GM23338 (cell line): Measurements from ENCODE around the gene MYO5B. TPM values are rescaled to one million over a fixed set of nuclear protein-coding genes. Genes with fewer than 3 reads are reported as not detected.
A peak's percentile ranks its signal among the peaks of the same experiment; 100 is the strongest.

Experiments used
- ATAC-seq: fragments of 200-7000 bp; cut with Tn5 transposase; 3 replicates; pipeline ENCODE4 v1.9.1; 2020
- DNase-seq: peaks from one replicate; pipeline ENCODE4 v3.0.0-alpha.2; 2015; ENCODE audit warnings: low spot score
- H2AFZ ChIP-seq: fragments of 200-600 bp; sonication (generic); 2 replicates; pipeline ENCODE4 v1.8.0; 2016; ENCODE audit warnings: antibody characterized with exemption, mild to moderate bottlenecking, moderate library complexity
- H3F3A ChIP-seq: fragments of 200-600 bp; sonication (generic); replicated peaks from 2 replicates; pipeline ENCODE4 v1.8.0; 2017; ENCODE audit warnings: antibody characterized with exemption, mixed run types, low read depth
- H3K27ac ChIP-seq: fragments of 200-600 bp; sonication (generic); 2 replicates; pipeline ENCODE4 v1.6.1; 2016; ENCODE audit warnings: low read depth
- H3K27me3 ChIP-seq: fragments of 200-600 bp; sonication (generic); 2 replicates; pipeline ENCODE4 v1.8.0; 2016; ENCODE audit warnings: mild to moderate bottlenecking, mixed run types, moderate library complexity; ENCODE audit not compliant: insufficient read depth
- H3K36me3 ChIP-seq: fragments of 200-600 bp; sonication (generic); 2 replicates; pipeline ENCODE4 v1.8.0; 2016; ENCODE audit warnings: mild to moderate bottlenecking; ENCODE audit not compliant: insufficient read depth
- H3K4me1 ChIP-seq: fragments of 200-600 bp; sonication (generic); 2 replicates; pipeline ENCODE4 v1.8.0; 2016; ENCODE audit warnings: mild to moderate bottlenecking, moderate library complexity; ENCODE audit not compliant: insufficient read depth
- H3K4me2 ChIP-seq: fragments of 200-600 bp; sonication (generic); 2 replicates; pipeline ENCODE4 v1.7.1; 2017; ENCODE audit warnings: mixed run types
- H3K4me3 ChIP-seq: fragments of 200-600 bp; sonication (generic); 2 replicates; pipeline ENCODE4 v1.6.1; 2016; ENCODE audit warnings: mixed run types
- H3K79me2 ChIP-seq: fragments of 200-600 bp; sonication (generic); replicated peaks from 2 replicates; pipeline ENCODE4 v1.8.0; 2017; ENCODE audit warnings: mild to moderate bottlenecking; ENCODE audit not compliant: insufficient read depth
- H3K9me2 ChIP-seq: fragments of 200-600 bp; sonication (generic); 2 replicates; pipeline ENCODE4 v1.8.0; 2017; ENCODE audit not compliant: insufficient read depth
- H4K20me1 ChIP-seq: fragments of 200-600 bp; sonication (generic); replicated peaks from 2 replicates; pipeline ENCODE4 v1.8.0; 2017; ENCODE audit warnings: mild to moderate bottlenecking; ENCODE audit not compliant: insufficient read depth
- H3K27ac Mint-ChIP-seq: 2 replicates; pipeline ENCODE4 v1.8.0; 2020; ENCODE audit warnings: inconsistent platforms, mild to moderate bottlenecking, moderate library complexity, mixed read lengths
- H3K27me3 Mint-ChIP-seq: 3 replicates; pipeline ENCODE4 v1.8.0; 2022; ENCODE audit warnings: low read depth, mild to moderate bottlenecking, moderate library complexity, mixed read lengths, inconsistent platforms; ENCODE audit not compliant: insufficient read depth, poor library complexity
- H3K36me3 Mint-ChIP-seq: 3 replicates; pipeline ENCODE4 v1.8.0; 2021; ENCODE audit warnings: low read depth, mild to moderate bottlenecking, inconsistent platforms, moderate library complexity, mixed read lengths
- H3K4me1 Mint-ChIP-seq: 3 replicates; pipeline ENCODE4 v1.8.0; 2020; ENCODE audit warnings: mild to moderate bottlenecking, inconsistent platforms, mixed read lengths
- H3K4me3 Mint-ChIP-seq: 3 replicates; pipeline ENCODE4 v1.8.0; 2021; ENCODE audit warnings: moderate library complexity, mild to moderate bottlenecking, inconsistent platforms, mixed read lengths
- H3K9me3 Mint-ChIP-seq: 3 replicates; pipeline ENCODE4 v1.8.0; 2020; ENCODE audit warnings: moderate library complexity, mild to moderate bottlenecking, inconsistent platforms, mixed read lengths
- CREB1 ChIP-seq: fragments of 250-450 bp; sonication (Bioruptor Pico); IDR thresholded peaks from 2 replicates; pipeline ENCODE4 v1.5.0; 2020; ENCODE audit warnings: low read depth, mild to moderate bottlenecking, moderate library complexity
- CTCF ChIP-seq, 2 experiments: fragments of 200-600 bp in 1 of 2; sonication (generic) in 1 of 2; conservative IDR thresholded peaks; 2 replicates each; pipeline versions ENCODE4 v1.5.1 to v1.6.1; 2016 to 2017; ENCODE audit warnings: antibody characterized with exemption in 2 of 2, low read depth in 2 of 2, mild to moderate bottlenecking in 2 of 2, moderate library complexity in 1 of 2
- ETS1 ChIP-seq: IDR thresholded peaks from 2 replicates; pipeline ENCODE4 v1.6.1; 2016; ENCODE audit warnings: antibody characterized with exemption
- EZH2 ChIP-seq: fragments of 200-600 bp; sonication (generic); IDR thresholded peaks from one replicate; pipeline ENCODE4 v1.8.0; 2017; ENCODE audit warnings: antibody characterized with exemption, mild to moderate bottlenecking, low read depth; ENCODE audit not compliant: unreplicated experiment
- EZH2phosphoT487 ChIP-seq: fragments of 200-600 bp; sonication (generic); IDR thresholded peaks from one replicate; pipeline ENCODE4 v1.8.1; 2018; ENCODE audit warnings: antibody characterized with exemption; ENCODE audit not compliant: unreplicated experiment
- JUNB ChIP-seq: IDR thresholded peaks from one replicate; pipeline ENCODE4 v1.6.1; 2016; ENCODE audit warnings: antibody characterized with exemption; ENCODE audit not compliant: unreplicated experiment
- POLR2AphosphoS5 ChIP-seq: IDR thresholded peaks from 2 replicates; pipeline ENCODE4 v1.6.1; 2016; ENCODE audit warnings: antibody characterized with exemption, low read depth
- STAT1 ChIP-seq: IDR thresholded peaks from one replicate; pipeline ENCODE4 v1.6.1; 2016; ENCODE audit warnings: antibody characterized with exemption; ENCODE audit not compliant: unreplicated experiment
- ZNF331 ChIP-seq: fragments of 250-450 bp; sonication (Bioruptor Pico); IDR thresholded peaks from 2 replicates; pipeline ENCODE4 v1.5.0; 2020; ENCODE audit warnings: low read depth, mild to moderate bottlenecking, moderate library complexity
- ZNF462 ChIP-seq: fragments of 250-450 bp; sonication (Bioruptor Pico); IDR thresholded peaks from 2 replicates; pipeline ENCODE4 v1.5.0; 2020; ENCODE audit warnings: mild to moderate bottlenecking, moderate library complexity
- polyA plus RNA-seq: library from polyadenylated mRNA; unstranded; fragments of >200 nt; fragmentation: Nextera tagmentation; extraction: Ambion mirVana; gene quantifications from 2 replicates; pipeline ENCODE4 v1.2.1, GENCODE V29; 2016
- total RNA-seq: library from RNA; depleted of rRNA; stranded (reverse); fragments of >200 nt; shearing (Covaris generic); gene quantifications from 2 replicates; pipeline ENCODE4 v1.2.3, GENCODE V29; 2014

Gene MYO5B
- total and polyA plus RNA-seq, 2 experiments from 2014 or later: 3.2 to 19.1 TPM

- no peaks in the 10 kb centered on the region for H4K20me1 ChIP-seq
- TF ChIP-seq CREB1 (CRISPR knock-in tag): no peak
- TF ChIP-seq CTCF (conservative IDR thresholded peaks at IDR 0.05; ENCODE audit: low read depth in 2 of 2): no peak
- no peak for TF ChIP-seq EZH2phosphoT487
- TF ChIP-seq ZNF331 (CRISPR knock-in tag): no peak
- TF ChIP-seq POLR2AphosphoS5: no peak
- TF ChIP-seq EZH2: no peak
- peak; percentile 37; the same call in 1 of the 2 replicates for TF ChIP-seq ETS1
- no peak overlapping the region for H2AFZ ChIP-seq
- Mint-ChIP-seq H3K36me3 (no peaks in the 10 kb centered on the region), H3K4me1 (peaks cover 48% of the 10 kb centered on the region), H3K4me3 (no peak overlapping the region), H3K27me3 (peaks cover 11% of the 10 kb centered on the region), H3K9me3 (no peaks in the 10 kb centered on the region), H3K27ac (peak overlapping the region; percentile 85; the same call in 1 of the 2 replicates)
- no peaks in the 10 kb centered on the region for H3F3A ChIP-seq
- H3K4me2 ChIP-seq: peak overlapping the region; percentile 75
- H3K27ac ChIP-seq: no peak overlapping the region
- ATAC-seq (peak; percentile 87), DNase-seq (peak; percentile 14)
- H3K4me1 ChIP-seq: peaks cover 19% of the 10 kb centered on the region
- no peaks in the 10 kb centered on the region for H3K79me2 ChIP-seq
- no peaks in the 10 kb centered on the region for H3K27me3 ChIP-seq
- H3K36me3 ChIP-seq: no peaks in the 10 kb centered on the region
- H3K4me3 ChIP-seq: no peak overlapping the region
- H3K9me2 ChIP-seq: peaks cover 23% of the 10 kb centered on the region
Observed at GRCh38 chr18:49988733-49989132, 206.2 kb downstream of the MYO5B start.

- ATAC-seq (no peak), DNase-seq (no peak)
- Histone ChIP-seq H3K9me2 (peaks cover 25% of the 10 kb centered on the region), H2AFZ (no peak overlapping the region), H3K79me2 (no peaks in the 10 kb centered on the region), H3K36me3 (no peaks in the 10 kb centered on the region), H3K27me3 (no peaks in the 10 kb centered on the region), H3K4me1 (peaks cover 19% of the 10 kb centered on the region), H3K4me2 (peak overlapping the region; percentile 75; the same call in 1 of the 2 replicates), H3F3A (no peaks in the 10 kb centered on the region), H3K27ac (no peak overlapping the region), H3K4me3 (no peak overlapping the region), H4K20me1 (no peaks in the 10 kb centered on the region)
- no peak overlapping the region for H3K4me3 Mint-ChIP-seq
- no peaks in the 10 kb centered on the region for H3K9me3 Mint-ChIP-seq
- no peaks in the 10 kb centered on the region for H3K36me3 Mint-ChIP-seq
- TF ChIP-seq CTCF (conservative IDR thresholded peaks at IDR 0.05; ENCODE audit: low read depth in 2 of 2) (no peak), ZNF331 (CRISPR knock-in tag) (no peak), CREB1 (CRISPR knock-in tag) (no peak), ZNF462 (CRISPR knock-in tag) (no peak), POLR2AphosphoS5 (no peak), JUNB (no peak), STAT1 (no peak)
- peaks cover 11% of the 10 kb centered on the region for H3K27me3 Mint-ChIP-seq
- peaks cover 48% of the 10 kb centered on the region for H3K4me1 Mint-ChIP-seq
- H3K27ac Mint-ChIP-seq: peak overlapping the region; percentile 79
Observed at GRCh38 chr18:49988101-49988500, 206.8 kb downstream of the MYO5B start.
